ENCODE data around the gene TBCEL. TPM values are rescaled to one million over a fixed set of nuclear protein-coding genes. Genes with fewer than 3 reads are reported as not detected.

The TBCEL gene
- total RNA-seq, 1 experiment from 2014 or later, result 17.7 TPM

DNA sequence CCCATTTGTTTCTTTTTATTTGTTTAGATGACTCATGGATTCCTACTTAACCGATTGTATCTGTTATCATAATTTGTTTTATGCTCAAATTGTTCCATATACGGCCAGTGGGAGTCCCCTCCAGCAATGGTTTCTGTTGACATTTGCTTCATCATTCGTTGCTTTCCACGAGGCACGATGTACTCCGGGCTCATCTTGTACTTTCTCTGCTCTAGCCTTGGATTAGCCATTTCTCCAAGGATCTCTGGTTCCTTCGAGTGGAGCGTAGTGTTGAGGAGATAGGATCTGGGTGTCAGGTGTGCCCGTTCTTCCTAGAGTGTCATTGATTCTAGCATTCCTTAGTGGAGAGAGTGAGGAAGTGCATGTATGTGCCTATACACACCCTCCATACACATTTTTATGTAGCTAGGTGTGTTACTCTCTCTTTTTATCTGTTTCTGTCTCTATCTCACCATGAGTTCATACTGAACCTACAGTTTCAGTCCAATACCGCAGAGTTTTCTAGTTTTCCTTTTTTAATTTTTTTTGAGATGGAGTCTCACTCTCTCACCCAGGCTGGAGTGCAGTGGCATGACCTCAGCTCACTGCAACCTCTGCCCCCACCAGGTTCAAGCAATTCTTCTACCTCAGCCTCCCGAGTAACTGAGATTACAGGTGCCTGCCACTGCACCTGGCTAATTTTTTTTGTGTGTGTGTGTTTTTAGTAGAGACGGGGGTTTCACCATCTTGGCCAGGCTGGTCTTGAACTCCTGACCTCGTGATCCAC is 108.5 kb downstream of the TBCEL start (continued):
- TF ChIP-seq, protein P1, sequence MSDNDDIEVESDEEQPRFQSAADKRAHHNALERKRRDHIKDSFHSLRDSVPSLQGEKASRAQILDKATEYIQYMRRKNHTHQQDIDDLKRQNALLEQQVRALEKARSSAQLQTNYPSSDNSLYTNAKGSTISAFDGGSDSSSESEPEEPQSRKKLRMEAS (IDR thresholded peaks at IDR 0.05), result 0 out of 2 replicates have a peak, but pooled peaks have one; percentile 53
- no peak for TF ChIP-seq POLR2AphosphoS5 (IDR thresholded peaks at IDR 0.05; ENCODE audit: low read depth, low read length)
- TF ChIP-seq POLR2A (IDR thresholded peaks at IDR 0.05; ENCODE audit: borderline replicate concordance, extremely low read depth, insufficient read depth, insufficient read length), result no peak
- TF ChIP-seq SP1 (IDR thresholded peaks at IDR 0.05; ENCODE audit: low read depth), result no peak

DNA sequence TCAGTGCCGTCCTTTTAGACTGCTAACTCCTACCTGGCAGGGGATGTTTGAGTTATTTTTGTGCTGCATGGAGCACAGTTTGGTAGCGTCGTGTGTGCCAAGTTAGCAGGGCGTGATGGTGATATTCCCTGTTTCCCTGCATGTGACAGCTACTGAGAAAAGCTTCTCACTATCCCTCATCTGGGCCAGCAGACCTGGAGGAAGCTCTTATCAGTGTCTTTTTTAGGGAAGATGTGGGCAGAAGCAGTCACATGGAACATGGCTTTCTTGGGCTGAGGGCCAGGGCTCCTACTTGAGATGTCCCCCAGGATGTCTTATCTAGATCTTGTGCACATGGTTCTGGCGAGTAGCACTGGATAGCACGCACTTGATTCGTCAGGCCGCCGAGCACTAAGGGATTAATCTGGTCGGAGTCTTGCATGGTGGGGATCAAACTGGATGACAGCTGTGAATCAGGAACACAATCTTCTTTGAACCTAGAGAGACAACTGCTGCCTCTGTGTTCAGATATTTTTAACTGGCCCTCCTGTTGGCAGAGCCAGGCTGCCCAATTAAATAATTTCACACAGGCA is 110.9 kb downstream of the TBCEL start:
- no peak for ATAC-seq
- no TSS peak for BruUV-seq (replicated peaks)

More for the DNA sequence above, 110.9 kb downstream of the TBCEL start:
- DNase-seq (ENCODE audit: low read depth, low spot score), result no peak
- no peaks in the 10 kb centered on the region for H3K9me3 ChIP-seq (ENCODE audit: control insufficient read depth in 1 of 2, insufficient read depth in 1 of 2, low read depth in 1 of 2, low read length in 2 of 2)
- H2AFZ ChIP-seq (ENCODE audit: low read depth, low read length, poor library complexity, severe bottlenecking), result no peak overlapping the region
- intact Hi-C loops (cut with micrococcal nuclease), result no loop called here
- H3K4me1 ChIP-seq (ENCODE audit: control insufficient read depth in 1 of 2, insufficient read depth in 2 of 2, low read length in 2 of 2), result peaks cover 20 to 27% of the 10 kb centered on the region in 2 experiments
- H3K27ac ChIP-seq (ENCODE audit: low read depth, low read length), result no peak overlapping the region
- ChIA-PET POLR2A (no interaction called here), CTCF (no interaction called here), RAD21 (ENCODE audit: low non-redundant PET in 1 of 2, low total read pairs in 2 of 2, uncharacterized antibody in 2 of 2, unreplicated experiment in 2 of 2) (no interaction called here)
- no peaks in the 10 kb centered on the region for H3K9me2 ChIP-seq (ENCODE audit: insufficient read depth)
- no peak overlapping the region for H3K4me3 ChIP-seq (replicated peaks in 1 of 2; ENCODE audit: low read depth in 1 of 2, low read length in 2 of 2)
- H3K9ac ChIP-seq (ENCODE audit: low read length), result no peak overlapping the region
- H3K4me2 ChIP-seq (ENCODE audit: low read length), result no peak overlapping the region
- no peaks in the 10 kb centered on the region for H3K79me2 ChIP-seq (ENCODE audit: insufficient read depth, low read length)
- no peaks in the 10 kb centered on the region for H3K27me3 ChIP-seq (ENCODE audit: insufficient read depth, low read length)
- H4K20me1 ChIP-seq (ENCODE audit: insufficient read depth), result no peaks in the 10 kb centered on the region
- TF ChIP-seq JUND (IDR thresholded peaks at IDR 0.05), result no peak
- TF ChIP-seq TCF7L2 (IDR thresholded peaks at IDR 0.05; ENCODE audit: borderline replicate concordance, extremely low read depth, insufficient read depth, insufficient read length), result no peak
- no peak for TF ChIP-seq SRF (IDR thresholded peaks at IDR 0.05; ENCODE audit: low read depth)
- TF ChIP-seq, protein P2, sequence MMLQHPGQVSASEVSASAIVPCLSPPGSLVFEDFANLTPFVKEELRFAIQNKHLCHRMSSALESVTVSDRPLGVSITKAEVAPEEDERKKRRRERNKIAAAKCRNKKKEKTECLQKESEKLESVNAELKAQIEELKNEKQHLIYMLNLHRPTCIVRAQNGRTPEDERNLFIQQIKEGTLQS (IDR thresholded peaks at IDR 0.05), result no peak
- no peak for TF ChIP-seq EZH2 (IDR thresholded peaks at IDR 0.05)
- TF ChIP-seq POLR2AphosphoS5 (IDR thresholded peaks at IDR 0.05; ENCODE audit: low read depth, low read length), result no peak
- TF ChIP-seq, protein P3, sequence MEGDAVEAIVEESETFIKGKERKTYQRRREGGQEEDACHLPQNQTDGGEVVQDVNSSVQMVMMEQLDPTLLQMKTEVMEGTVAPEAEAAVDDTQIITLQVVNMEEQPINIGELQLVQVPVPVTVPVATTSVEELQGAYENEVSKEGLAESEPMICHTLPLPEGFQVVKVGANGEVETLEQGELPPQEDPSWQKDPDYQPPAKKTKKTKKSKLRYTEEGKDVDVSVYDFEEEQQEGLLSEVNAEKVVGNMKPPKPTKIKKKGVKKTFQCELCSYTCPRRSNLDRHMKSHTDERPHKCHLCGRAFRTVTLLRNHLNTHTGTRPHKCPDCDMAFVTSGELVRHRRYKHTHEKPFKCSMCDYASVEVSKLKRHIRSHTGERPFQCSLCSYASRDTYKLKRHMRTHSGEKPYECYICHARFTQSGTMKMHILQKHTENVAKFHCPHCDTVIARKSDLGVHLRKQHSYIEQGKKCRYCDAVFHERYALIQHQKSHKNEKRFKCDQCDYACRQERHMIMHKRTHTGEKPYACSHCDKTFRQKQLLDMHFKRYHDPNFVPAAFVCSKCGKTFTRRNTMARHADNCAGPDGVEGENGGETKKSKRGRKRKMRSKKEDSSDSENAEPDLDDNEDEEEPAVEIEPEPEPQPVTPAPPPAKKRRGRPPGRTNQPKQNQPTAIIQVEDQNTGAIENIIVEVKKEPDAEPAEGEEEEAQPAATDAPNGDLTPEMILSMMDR (IDR thresholded peaks at IDR 0.05 in 2 of 3, conservative IDR thresholded peaks at IDR 0.05 in 1 of 3; ENCODE audit: borderline replicate concordance in 1 of 3, insufficient read depth in 1 of 3, low read depth in 2 of 3, low read length in 2 of 3), result no peak
- no peak for TF ChIP-seq ELF1 (IDR thresholded peaks at IDR 0.05; ENCODE audit: borderline replicate concordance, low read depth)
- no peak for TF ChIP-seq POLR2A (IDR thresholded peaks at IDR 0.05; ENCODE audit: borderline replicate concordance, extremely low read depth, insufficient read depth, insufficient read length)
- TF ChIP-seq RAD21 (IDR thresholded peaks at IDR 0.05; ENCODE audit: low read depth), result no peak
- no peak for TF ChIP-seq CEBPB (IDR thresholded peaks at IDR 0.05; ENCODE audit: low read depth)
- TF ChIP-seq CBX3 (IDR thresholded peaks at IDR 0.05; ENCODE audit: low read depth), result no peak
- H3K36me3 ChIP-seq (ENCODE audit: control insufficient read depth in 1 of 2, insufficient read depth in 2 of 2, low read length in 2 of 2), result no peaks in the 10 kb centered on the region
